CD4-positive, alpha-beta T cell treated with Interleukin-15 for 1 hour (primary cell): Measurements from ENCODE around the gene SDK1.

ENCODE experiments used
- DNase-seq: peaks from one replicate; pipeline ENCODE4 v3.0.0-alpha.2; 2020

The SDK1 gene

GRCh38 chr7:3415861-3416312 lies 114.8 kb downstream of the SDK1 start:
- no peak for DNase-seq

DNA sequence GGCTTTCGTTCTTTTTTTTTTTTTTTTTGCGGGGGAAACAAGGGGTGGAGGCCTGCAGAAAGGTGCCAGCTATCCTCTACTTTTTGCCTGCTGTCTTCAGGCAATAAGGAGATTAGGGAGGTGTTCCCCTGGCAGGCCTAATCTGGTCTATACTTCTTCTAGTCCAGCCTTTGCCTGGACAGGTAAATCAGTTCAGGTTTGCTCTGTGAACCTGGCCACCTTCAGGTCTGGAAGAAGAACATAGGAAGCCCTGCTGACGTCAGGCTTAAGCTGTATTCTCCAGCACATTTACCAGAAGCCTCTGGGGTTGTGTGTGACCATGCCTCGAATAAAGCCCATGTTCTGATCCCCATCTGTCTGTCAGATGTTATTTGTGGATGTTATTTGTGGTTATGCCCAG lies 115.4 kb downstream of the SDK1 start:
- no peak for DNase-seq

DNA sequence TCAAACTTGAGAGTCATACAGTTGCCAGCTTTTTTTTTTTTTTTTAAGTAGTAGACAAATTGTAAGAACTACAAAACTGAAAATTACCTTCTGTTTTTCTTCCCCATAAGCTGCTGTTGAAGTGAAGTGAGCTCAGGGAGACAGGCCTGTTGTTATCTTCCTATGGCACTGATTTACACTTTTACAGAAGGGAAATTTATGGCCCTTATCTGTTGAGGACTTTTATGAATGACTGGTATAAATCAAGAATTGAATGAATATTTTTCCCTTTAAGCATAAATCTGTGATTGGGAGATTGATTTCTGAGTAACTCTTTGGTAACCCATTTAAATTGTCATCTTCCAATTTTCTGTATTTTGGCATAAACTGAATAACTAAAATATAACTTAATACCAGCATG lies 124.0 kb downstream of the SDK1 start:
- no peak for DNase-seq

GRCh38 chr7:3426064-3426463 lies 125.0 kb downstream of the SDK1 start:
- no peak for DNase-seq

DNA sequence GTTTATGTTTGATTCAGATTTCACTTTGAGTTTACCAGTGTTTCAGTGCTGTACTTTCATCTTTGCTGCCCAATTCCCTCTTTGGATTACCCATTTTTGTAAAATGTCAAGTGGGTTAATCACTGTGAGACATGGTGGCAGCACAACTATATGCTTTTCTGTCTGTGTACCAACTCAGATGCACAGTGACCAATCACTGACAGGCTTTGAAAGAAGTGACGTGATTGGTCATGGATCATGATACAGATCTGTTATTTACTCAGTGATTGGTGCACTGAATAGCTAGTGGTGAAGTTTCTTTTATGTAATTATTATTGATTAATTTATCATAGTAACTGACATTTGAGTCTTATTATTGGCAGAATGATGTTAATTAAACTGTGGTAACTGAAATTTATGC lies 126.9 kb downstream of the SDK1 start:
- no peak for DNase-seq

DNA sequence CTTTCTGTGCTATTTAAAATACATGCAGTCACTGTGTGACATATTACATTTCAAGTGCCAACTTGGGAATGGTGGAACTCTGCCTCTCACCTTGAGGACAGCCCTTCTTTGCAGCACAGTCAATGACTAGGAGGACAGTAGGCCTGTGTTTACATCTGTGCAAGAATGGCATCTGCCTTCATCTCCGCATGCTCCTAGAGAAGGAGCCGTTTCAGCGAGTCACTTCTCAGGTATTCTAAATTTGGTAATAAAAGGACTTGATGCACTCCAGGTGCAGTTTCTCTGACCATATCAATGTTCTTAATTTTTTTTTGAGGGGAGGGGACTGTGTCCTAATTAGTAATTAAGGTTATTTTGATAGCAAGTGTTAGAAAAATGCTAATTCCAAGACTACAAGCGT lies 128.9 kb downstream of the SDK1 start:
- no peak for DNase-seq

DNA sequence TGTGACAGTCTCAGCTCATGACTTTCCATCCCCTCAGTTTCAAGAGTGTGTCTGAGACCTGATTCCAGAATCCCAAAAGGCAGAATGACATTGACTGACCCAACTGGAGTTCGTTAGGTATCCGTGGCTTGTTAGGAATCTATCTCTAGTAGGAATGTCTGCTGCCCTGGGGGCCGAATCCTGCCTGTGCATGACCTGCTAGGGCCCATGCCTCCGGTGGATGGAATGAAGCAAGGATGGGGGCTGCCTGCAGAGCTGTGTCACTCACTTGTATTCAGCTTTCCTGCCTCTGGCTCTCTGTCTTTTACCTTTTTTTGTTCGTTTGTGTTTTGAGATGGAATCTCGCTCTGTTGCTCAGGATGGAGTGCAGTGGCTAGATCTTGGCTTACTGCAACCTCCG lies 129.5 kb downstream of the SDK1 start:
- DNase-seq, result no peak

DNA sequence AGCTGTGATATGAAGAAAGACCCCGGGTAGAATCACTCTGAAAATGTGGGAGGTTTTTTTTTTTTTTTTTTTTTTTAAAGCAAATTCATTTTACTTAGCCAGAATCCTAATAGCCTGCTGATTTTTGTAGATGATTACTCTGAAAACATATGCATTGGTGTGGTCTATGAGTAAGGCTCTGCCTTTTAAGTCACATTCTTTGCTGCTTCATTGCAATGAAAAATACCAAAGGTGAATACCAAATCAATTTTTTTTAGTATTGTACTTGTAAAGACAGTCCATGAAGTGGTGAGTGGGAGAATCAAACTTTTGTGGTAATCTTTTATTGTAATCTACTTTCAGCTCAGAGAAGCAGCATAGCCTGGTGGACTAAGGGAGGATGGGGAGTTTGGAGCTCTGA lies 130.3 kb downstream of the SDK1 start:
- no peak for DNase-seq

- DNase-seq, result no peak
Observed at GRCh38 chr7:3432911-3433310, 131.9 kb downstream of the SDK1 start.

- no peak for DNase-seq
Observed at GRCh38 chr7:3434611-3435010, 133.6 kb downstream of the SDK1 start.

GRCh38 chr7:3436112-3436511 lies 135.1 kb downstream of the SDK1 start:
- no peak for DNase-seq

DNA sequence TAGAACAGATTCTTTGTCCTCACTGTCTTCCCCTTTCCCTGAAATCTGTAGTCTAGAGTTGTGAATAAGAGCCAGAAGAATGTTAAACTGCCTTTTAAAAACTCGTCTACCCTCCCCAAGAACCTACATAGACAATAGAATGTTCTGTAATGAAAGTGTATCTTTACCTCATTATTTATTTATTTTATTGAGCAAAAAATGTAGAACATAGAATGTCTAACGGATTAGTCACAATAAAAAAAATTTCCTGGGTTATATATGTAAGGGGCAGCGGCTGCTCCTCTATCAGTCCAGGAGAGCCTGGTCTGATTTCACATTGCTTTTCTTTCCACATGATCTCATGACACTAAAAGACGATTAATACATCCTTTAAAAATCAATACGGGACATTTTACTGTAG lies 135.7 kb downstream of the SDK1 start:
- DNase-seq, result no peak

GRCh38 chr7:3437467-3437866 lies 136.4 kb downstream of the SDK1 start:
- no peak for DNase-seq

DNA sequence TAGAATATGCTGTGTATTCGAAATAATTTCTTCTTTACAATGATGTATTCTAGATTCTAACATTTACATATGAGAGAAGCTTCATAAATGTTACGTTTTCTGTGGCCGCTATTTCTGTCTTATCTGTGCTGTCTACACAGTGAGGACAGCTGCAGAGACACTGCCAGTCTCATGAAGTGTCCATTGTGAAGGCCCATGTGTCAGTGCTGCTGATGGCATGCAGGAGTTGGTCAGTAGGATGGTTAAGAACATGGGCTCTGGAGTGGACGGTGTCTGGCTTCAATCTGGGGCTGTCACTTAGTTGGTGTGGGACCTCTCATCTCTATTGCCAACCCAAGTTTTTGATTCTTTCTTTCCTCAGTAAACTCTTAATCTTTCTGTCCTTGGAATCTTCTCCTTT lies 137.3 kb downstream of the SDK1 start:
- no peak for DNase-seq

- no peak for DNase-seq
Observed at GRCh38 chr7:3439333-3440030, 138.4 kb downstream of the SDK1 start.

DNA sequence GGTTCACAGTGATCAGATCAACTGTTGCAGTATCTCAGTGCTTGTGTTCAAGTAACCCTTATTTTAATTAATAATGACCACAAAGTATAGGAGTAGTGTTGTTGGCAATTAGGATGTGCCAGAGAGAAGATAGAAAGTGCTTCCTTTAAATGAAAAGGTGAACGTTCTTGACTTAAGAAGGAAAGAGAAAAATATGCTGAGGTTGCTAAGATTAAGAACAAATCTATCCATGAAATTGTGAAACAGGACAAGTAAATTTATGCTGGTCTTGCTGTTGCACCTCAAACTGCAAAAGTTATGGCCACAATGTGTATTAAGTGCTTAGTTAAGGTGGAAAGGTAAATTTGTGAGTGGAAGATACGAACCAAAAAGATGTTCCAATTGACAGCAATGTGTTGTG lies 139.5 kb downstream of the SDK1 start:
- no peak for DNase-seq

- no peak for DNase-seq
Observed at GRCh38 chr7:3443716-3444115, 142.7 kb downstream of the SDK1 start.

- DNase-seq, result no peak
Observed at GRCh38 chr7:3446786-3447185, 145.7 kb downstream of the SDK1 start.

DNA sequence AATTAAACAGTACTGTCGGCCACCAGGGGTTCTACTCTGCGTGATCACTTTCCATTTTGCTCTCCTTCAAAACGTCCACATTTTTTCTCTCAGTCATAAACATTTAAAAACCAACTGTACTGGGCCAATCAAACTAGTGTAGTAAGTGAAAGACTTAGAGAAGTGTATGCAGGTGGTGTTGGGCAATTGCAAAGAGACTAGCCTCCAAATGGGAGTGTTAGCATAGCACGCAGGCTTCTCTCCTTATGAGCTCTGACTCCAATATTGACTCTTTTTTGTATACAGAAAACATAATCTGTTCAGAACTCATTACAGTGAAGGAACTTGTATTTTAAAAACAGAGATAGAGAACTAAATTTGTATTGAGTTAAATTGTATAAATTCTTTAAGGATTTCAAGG lies 150.6 kb downstream of the SDK1 start:
- no peak for DNase-seq

GRCh38 chr7:3453398-3453797 lies 152.3 kb downstream of the SDK1 start:
- DNase-seq, result no peak

GRCh38 chr7:3455806-3456595 lies 154.9 kb downstream of the SDK1 start:
- DNase-seq, result no peak

DNA sequence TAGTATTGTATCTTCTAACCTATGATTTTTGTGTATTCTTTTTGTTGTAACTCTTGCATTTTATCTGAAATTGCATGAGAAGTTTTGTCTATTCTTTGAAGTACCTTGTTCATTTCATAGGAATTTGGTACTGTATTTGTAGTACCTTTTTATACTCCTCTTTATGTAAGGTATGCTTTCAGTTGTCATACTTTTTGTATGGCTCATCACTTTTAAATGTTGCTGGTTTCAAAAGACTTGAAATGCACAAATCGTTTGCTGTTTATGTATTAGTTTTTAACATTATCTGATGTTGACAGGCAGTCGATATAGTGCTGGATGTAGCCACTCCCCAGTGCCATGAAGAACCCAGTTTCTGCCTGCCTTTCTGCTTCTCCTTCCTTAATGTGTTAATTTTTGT lies 158.1 kb downstream of the SDK1 start:
- DNase-seq, result no peak

DNA sequence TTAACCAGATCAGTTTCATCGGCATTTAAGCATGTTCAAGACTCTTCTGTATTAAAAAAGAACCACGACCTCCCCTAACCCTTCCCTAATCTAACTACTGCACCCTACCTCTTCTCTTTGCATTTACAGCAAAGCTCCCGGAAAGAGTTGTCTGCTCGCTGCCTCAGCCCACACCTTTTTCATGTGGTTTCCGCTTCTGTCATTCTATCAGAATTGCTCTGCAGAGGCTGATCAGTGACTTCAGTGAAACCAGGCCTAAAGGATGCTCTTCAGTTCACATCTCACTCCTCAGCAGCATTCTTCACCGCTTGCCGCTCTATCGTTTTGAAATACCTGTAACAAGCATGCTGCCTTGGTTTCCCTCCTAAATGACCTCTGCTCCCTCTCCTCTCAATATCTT lies 160.9 kb downstream of the SDK1 start:
- peak; percentile 66 for DNase-seq

- no peak for DNase-seq
Observed at GRCh38 chr7:3463696-3464095, 162.6 kb downstream of the SDK1 start.
